GM18868 (cell line): Measurements from ENCODE around the gene EFEMP2.

ENCODE experiments used
- ATAC-seq: cut with Tn5 transposase; IDR thresholded peaks from one replicate; pipeline ENCODE4 v1.9.1; 2021; ENCODE audit warnings: mild to moderate bottlenecking, moderate library complexity; ENCODE audit not compliant: unreplicated experiment

EFEMP2 gene

DNA sequence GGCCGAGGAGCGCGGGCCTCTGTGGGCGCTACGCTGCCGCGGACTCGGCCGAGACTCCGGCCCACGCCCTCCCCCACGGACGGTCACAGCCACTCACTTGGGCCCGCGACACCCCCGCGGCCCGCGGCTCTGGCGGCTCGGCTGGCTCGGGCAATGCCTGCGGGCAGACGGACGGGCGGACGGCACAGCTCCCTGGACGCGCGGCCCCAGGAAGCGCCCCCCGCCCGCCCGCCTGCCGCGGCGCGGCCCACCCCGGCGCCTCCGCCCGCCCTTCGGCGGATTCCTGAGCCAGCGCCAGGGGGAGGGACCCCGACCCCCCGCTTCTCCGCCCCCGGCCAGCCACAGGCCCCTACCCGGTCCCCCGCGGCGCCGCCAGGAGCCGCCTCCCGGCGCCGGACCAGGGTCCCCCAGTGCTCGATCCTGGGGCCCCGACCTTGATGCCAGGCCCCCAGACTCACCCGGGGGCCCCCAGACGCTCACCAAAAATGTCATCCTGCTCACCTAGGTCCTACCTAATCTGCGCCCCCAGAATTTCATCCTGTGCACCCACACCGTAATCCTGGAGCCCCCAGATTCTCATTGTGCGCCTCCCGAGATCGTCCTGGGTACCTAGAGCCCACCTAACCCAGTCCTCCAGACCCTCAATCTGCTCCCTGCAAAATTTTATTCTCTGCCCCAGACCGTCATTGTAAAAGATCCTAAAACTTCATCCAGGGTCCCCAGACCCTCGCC, at the start of gene EFEMP2:
TSS of gene EFEMP2 (minus strand) at position 215 of the 732 bp plus-strand sequence. CDS start 446 bp downstream, outside the sequence.
- ATAC-seq, result no peak

DNA sequence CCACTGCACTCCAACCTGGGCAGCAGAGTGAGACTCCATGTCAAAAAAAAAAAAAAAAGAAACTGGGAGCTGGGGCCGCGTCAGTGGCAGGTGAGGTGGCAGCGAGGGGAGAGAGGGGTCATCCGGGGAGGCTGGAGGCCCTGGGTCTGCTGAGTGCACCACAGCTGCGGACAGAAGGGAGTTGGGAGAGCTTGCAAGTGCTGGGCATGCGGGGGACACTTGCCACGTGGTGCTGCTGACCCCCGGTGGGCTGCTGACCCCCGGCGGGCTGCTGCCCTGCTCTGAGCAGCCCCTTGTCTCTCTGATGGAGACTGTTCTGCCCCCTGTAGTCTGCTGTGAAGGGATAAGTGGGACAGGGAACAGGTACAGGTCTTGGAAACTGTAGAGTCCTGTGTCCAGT, 49.3 kb upstream of the EFEMP2 start:
- no peak for ATAC-seq

DNA sequence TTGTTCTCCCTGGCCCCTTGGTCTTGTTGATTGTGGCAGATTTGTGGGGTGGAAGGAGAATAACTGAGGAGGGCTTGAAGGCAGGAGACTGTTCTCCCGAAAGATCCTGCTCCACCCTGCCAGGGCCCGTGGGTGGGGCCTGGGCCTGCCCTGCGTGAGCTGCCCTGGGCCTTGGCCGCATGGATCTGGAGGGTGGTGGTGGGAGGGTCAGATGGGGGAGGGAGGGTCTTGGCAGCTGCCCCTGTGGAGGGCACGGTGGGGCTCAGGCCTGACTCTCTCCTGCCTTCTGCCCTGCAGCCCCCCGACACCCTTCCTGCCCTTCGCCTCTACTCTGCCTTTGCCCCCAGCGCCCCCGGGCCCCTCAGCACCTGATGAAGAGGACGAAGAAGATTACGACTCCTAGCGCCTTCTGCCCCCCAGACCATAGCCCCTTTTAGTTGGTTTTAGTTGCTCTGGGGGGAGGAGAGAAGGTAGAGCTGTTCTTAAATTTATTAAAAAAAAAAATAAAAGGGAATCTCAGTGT, 48.5 kb upstream of the EFEMP2 start:
- no peak for ATAC-seq

DNA sequence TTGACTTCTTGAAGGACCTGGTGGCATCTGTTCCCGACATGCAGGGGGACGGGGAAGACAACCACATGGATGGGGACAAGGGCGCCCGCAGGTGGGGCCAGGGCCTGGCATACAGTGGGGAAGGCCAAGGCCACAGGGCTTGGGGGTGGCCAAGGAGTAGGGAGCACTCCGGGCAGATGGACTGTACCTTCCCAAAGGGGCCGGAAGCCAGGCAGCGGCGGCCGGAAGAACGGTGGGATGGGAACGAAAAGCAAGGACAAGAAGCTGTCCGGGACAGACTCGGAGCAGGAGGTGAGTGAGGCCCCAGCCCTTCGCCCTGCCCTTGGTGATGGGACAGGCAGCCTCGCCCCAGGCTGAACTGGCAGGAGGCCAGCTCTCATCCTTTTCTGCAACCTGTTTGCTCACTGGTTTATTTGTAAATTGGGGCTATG, 47.8 kb upstream of the EFEMP2 start:
- no peak for ATAC-seq

DNA sequence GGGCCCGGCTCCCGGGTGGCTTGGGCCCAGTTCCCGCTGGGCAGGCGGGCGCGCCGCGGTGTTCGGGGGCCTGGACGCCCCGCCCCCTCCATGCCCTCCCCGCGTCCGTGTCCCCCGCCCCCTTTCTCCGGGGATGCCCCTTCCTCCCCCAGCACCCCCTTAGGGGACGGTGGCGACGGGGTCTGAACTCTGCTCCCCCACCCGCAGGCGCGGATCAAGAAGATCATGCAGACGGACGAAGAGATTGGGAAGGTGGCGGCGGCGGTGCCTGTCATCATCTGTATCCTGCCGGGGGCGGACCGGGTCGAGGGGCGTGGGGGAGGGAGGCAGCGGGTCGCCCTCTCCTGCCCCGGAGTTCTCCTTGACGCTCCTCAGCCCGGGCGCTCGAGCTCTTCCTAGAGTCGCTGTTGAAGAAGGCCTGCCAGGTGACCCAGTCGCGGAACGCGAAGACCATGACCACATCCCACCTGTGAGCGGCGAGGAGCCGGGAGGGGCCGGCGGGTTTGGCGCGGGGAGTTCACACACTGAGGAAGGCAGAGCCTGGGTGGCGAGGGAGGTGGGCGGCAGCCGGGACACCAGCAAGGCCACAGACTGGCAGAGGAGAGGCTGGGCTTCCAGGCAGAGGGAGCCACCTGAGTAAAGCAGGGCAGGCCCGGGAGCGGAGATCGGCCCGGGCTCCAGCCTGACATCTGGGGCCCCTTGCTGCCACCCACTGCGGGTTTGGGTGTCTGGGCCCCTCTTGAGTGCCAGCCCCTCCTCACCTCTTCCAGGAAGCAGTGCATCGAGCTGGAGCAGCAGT, 47.2 kb upstream of the EFEMP2 start:
- peak; percentile 32 for ATAC-seq

DNA sequence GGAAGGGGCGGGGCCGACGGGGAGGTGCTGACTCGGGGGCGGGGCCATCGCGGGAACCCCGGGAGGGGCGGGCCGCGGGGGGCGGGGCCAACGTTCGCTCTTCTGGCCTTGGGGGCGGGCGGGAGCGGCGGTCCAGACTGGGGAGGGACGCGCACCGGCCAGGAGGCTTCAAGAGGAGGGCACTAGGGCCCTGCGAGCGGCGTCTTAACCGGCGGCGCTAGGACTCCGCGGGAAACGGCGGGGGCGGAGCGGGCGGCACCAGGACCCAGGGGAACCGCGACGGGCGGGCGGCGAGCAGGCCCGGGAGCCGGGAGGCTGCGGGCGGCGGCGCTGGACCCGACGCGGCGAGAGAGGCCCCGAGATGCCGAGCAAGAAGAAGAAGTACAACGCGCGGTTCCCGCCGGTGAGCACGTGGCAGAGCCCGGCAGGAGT, 46.6 kb upstream of the EFEMP2 start, which contains the start of gene DRAP1:
TSS of gene DRAP1 (plus strand) at position 286 of the 432 bp plus-strand sequence. CDS start at position 362, 76 bp downstream.
- ATAC-seq, result peak; percentile 84

DNA sequence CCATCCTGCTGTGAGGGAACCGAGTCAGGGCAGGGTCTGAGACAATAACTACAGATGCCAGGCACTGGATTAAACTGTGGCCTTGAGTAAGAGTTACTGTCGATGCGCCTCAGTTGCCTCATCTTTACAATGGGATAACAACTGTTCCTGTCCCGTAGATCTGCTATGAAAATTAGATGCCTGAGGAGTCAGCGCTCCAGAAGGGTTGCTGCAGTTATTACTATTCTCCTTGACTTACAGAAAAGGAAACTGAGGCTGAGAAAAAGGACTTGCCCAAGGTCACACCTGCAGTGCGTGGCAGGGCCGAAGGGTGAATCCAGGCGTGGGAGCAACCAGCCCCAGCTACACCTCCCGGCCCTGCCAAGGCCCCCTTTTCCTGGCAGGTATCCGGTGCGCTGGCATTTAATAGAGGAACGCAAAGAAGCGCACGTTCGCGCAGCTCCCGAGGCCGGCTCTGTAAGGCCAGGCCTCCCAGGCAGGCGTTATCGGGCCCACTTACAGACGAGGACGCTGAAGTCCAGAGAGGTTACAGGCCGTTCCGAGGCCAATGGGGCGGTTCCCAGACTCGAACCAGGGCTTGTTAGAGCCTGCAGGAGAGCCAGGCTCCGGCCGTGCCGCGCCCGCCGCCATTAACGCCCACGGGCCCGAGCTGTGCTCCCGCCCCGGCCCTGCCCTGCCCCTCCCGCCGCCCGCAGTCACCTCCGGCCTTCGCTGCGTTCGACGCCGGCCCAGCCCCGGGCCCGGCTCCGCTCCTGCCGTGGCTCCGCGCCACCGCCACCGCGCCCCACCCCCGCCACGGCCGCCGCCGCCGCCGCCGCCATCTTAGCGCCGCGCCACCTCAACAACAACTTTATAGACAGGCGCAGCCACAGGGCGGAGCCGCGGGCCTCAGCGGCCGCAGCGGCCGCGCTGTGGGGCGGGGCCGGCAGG, 45.9 kb upstream of the EFEMP2 start, which contains the start of gene C11orf68:
TSS of gene C11orf68 (minus strand) at position 852 of the 930 bp plus-strand sequence. CDS start at position 821, 31 bp downstream.
- ATAC-seq, result peak; percentile 51

DNA sequence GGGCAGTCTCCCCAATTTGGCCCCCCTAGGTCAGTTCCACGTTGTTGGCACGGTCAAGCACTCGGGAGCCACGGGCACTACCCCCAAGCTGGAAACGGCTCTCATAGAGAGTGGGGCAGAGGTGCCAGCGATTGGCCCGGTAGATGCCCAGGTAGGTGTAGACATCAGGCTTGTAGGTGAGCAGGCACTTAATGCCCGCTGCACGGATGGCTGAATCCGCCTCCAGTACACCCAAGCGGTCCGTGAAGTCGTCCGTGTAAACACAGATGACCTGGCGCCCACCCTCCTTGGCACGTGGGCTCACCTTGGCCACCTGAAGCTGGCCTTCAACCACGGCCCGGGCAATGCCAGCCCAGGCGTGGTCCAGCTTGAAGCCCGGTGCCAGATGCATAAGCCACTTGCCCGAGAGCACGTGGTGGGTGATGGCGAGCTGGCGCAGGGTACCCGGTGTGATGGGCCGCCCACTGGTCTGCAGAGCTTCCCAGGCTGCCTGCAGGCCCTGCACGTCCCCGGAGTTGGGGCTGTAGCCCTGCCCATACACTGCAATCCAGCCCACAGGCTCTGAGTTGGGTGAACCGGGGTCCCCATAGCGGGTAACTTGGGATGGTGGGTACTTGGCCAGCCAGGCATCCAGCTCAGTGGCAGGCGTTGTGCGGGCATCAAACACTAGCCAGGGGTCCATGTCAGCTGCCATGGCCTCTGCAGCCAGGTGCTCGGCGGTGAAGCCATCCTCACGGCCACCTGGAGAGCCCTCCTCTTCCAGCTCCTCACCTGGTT, 45.0 kb upstream of the EFEMP2 start:
- no peak for ATAC-seq

DNA sequence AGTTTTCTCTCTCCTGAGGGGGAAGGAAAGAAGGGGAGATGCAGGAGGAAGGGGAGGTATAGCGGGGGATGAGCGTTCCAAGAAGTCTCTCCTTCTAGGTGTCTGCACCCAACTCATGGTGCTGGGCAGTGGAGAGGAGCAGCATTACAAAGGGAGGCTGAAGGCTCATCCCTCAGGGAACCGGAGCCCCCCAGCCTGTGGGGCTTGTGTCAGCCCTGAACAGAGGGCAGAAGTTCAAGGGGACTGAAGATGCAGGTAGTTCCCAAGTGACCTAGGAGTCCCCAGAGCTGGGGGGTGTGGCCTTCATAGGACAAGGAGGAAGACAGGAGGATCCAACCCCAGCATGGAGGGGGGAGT, 44.5 kb upstream of the EFEMP2 start:
- ATAC-seq, result no peak

DNA sequence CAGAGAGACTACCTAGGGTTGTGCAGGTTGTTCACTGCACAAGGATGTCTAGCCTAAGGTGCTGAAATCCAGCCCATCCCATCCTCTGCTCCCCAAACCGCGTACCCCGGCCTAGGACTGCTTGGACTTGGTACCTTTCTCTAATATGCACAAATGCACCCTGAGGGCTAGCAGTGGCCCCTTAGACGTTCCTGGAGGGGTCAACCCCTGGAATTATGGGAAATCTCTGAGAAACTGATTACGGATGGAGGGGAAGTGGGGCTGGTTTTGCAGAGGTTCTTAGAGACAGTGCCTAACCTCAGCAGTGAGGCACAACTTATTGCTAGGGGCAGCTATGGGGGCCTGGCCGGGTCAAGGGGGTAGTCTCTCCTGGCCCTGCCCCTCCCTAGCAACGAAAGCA, 43.8 kb upstream of the EFEMP2 start:
- no peak for ATAC-seq

DNA sequence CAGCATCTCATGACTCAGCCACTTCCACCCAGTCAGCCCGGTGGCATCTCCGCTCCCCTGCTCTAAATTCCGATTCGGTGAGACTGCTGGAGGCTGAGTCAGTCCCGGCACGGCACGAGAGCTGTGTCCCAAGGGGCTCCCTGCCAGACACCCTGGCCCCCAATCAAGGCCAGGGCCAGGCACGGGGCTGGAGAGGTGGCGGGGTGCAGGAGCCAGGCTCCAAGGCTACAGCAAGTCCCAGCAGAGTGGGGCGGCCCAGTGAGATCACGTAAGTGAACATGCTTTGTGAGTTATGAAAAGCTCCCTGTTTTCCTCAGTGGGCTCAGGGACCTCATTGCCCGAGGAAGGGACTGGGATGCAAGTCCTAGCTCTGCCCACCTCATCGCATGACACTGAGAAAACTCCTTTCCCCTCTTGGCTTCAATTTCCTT, 43.2 kb upstream of the EFEMP2 start:
- ATAC-seq, result no peak

DNA sequence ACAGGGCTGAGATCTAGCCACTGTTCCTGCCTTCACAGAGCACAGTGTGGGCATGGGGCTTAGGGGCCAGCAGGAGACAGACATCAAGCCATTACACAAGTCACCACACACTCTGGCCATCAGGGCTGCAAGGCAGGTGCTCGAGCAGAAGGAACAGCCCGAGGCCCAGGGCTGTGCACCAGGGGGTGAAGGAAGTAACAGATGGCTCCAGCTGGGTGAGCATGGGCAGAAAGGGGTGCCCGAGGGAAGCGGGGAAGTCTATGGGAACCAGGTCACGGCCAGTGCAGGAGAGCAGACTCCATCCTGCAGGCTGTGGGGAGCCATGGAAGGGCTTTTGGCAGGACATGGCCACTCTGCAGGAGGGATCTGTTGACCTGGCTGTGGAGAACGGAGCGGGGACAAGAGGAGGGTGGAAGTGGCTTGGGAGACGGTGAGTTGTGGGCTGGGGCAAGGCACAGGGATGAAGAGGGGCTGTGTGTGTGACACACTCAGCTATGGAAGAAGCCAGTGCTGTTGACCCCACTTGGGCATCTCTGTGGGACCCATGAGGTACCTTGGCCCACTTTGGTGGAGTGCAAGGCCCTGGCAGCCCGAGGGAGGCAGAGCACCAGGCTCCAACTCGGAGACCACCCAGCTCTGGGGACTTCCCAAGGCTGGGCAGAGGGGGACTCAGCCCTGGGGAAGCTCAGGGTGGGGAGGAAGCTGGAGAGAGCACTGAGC, 42.7 kb upstream of the EFEMP2 start:
- ATAC-seq, result no peak

DNA sequence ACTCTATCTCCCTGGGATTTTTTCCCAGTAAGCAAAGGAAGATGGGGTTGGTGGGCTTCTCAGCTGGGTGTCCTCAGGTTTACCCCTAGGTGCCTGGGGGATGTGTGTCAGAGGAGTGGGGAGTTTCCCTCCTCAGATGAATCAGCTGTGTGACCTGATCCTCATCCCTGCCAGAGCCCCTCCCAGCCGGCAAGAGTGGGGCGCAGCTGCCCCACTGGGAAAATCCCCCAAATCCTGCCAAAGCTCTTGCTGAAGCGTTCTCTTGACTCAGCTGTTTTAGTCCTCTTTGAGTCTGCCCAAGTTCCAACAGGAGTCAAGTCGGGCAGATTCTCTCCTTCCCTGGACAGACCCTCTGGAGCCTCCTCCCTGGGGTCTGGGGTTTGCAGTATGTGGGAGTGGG, 40.2 kb upstream of the EFEMP2 start:
- no peak for ATAC-seq

DNA sequence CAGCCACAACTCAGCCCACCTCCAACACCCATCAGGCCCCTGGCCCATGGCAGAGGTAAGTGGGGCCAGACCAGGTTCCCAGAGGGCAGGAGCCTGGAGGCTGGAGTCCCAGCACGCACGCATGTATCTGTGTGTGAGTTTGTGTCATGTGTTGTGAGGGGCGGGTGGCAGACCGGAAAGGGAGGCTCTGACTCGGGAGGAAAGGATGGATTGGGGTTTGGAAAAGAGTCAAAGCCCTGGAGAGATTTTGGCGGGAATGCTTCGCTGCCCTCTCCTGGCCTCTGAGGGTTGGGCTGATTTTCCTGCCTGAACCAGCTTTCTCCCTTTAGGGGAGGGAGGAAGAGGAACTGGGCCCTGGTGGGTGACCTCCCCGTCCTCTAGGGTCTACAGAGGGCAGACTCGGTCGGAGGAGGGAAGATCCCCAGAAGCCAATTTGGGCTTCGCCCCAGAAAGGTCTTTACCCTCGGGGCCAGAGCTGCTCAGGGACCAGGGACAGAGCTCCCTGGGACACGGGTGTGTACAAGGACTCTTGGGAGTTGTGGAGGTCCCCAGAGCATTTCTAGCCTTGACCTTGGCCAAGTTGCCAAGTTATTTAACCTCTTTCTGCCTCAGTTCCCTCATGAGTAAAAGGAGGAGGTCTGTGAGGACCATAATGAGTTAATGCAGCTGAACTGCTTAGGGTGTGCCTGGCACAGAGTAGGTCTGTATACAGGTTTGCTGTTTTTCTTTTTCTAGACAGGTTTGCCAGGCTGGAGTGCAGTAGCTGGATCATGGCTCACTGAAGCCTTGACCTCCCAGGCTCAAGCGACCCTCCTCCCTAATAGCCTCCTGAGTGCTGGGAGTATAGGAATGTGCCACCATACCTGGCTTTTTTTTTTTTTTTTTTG, 39.3 kb upstream of the EFEMP2 start:
- ATAC-seq, result no peak

DNA sequence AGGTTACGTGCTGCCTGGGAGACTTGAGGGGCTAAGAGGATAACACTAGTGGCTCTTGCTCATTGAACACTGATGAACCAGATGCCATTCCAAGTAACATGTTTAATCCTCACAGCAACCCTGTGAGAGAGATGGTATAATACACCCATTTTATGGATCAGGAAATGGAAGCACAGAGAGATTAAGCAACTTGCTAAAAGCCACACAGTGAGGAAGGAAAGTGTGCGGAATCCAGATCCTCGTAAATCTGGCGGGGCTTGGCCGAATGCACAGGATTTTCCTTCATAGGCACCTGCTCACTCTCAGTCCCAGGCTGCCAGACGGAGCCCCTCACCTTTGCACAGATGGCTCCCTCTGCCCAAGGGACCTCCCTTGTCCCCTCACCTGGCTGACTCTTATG, 35.3 kb upstream of the EFEMP2 start:
- ATAC-seq, result no peak

DNA sequence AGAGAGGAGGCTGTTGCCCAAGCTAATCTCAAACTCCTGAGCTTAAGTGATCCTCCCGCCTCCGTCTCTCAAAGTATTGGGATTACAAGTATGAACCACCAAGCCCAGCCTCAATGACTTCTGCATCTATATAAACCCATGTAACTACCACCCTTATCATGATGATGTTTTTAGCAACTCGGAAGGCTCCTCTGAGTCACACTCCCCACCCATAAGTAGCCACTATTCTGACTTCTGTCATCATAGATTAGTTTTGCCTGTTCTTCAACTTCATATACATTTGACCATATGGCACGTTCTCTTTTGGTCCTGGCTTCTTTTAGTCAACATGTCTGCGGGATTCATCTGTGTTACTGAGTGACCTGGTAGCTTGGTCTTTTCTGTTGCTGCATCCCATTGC, 34.0 kb upstream of the EFEMP2 start:
- no peak for ATAC-seq

DNA sequence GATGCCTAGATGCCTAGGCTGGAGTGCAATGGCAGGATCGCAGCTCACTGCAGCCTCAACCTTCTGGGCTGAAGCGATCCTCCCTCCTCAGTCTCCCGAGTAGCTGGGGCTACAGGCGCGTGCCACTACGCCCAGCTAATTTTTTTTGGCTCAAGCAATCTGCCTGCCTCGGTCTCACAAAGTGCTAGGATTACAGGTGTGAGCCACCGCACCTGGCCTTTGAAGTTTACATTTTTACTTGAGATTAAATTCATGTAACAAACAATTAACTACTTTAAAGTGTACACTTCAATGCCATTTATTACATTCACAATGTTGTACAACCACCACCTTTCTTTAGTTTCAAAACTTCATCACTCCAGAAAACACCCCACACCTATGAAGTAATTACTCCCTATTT, 31.1 kb upstream of the EFEMP2 start:
- ATAC-seq, result no peak

DNA sequence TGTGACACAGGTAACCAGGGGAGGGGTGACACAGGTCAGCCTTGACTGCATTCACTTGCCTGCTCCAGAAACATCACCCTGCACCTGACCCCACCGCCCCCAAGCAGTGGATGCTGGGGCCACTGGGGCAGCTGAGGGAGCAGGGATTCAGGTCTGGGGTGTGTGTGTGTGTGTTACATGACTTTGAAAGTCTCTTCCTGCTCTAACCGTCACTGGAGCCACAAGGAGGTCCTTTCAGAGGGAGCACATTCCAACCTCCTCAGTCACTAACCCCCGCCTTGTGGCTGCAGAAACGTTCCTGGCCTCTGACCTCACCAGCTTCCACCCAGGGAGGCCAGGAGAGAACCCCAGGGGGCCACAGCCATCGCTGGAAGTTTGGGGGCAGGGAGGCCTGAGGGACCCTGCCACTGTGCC, 30.5 kb upstream of the EFEMP2 start:
- ATAC-seq, result no peak
